ENCODE measurements around the gene TPST1.
"Not testable (repeated sequence)": the region's sequence is repeated elsewhere in the genome, so short reads cannot be mapped to it uniquely, and the experiment has no call there.

TPST1 gene

GRCh38 chr7:66395128-66395571, 190.0 kb downstream of the TPST1 start:
- DNase-seq = not testable (repeated sequence)

GRCh38 chr7:66396052-66396451, 190.9 kb downstream of the TPST1 start:
- DNase-seq = not testable (repeated sequence)

GRCh38 chr7:66398841-66399240, 193.7 kb downstream of the TPST1 start:
- DNase-seq = not testable (repeated sequence)

DNA sequence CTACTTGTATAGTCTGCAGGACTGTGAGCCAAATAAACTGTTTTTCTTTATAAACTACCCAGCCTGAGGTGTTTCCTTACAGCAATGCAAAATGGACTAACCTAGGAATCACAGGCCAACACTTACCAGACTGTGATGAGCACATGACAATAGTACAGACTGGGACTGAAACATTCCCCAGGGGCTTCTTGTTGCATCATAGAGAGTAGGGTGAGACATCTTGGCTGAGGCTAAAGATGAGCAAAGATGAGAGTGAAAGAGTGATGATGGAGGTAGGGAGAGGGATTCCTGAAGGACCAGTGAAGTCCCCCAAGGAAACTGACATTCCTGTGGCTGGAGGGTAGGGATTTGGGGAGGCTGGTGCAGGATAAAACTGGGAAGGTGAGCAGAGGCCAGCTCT, 194.4 kb downstream of the TPST1 start:
- no peak for DNase-seq

DNA sequence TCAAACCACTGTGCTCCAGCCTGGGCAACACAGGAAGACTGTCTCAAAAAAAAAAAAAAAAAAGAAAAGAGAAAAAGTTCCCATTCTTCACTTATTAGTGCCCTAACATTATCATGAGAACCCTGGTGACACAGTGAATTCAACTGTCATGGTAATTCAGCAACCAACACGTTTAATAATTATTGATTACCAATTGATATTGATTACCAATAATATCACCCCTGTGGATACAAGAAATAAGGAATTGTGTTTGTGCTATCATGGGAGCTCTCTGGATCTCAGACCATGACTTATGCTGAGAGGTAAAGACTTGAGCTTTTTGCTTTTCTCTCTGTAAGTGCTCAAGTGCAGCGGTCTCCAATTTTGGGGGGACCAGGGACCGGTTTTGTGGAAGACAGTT, 195.3 kb downstream of the TPST1 start:
- no peak for DNase-seq

- DNase-seq = not testable (repeated sequence)
These were observed 196.0 kb downstream of the TPST1 start for GRCh38 chr7:66401126-66401525.

DNA sequence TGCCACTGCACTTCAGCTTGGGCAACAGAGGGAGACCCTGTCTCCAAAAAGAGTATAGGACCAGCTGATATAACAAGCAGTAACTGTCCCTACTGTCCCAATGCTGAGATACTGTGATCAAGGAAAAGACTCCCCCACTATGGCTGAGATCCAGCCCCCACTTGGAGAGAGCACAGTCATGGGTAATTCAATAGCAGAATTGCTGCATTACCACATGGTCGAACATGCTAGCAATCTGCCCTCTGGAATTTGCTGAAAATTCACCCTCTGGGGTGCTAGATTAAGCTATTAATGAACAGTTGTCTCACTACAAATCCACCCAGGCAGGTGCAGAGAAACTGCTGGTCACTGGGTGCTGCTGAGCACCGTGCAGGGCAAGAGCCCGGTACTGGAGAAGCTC, 196.8 kb downstream of the TPST1 start:
- DNase-seq = not testable (repeated sequence)

DNA sequence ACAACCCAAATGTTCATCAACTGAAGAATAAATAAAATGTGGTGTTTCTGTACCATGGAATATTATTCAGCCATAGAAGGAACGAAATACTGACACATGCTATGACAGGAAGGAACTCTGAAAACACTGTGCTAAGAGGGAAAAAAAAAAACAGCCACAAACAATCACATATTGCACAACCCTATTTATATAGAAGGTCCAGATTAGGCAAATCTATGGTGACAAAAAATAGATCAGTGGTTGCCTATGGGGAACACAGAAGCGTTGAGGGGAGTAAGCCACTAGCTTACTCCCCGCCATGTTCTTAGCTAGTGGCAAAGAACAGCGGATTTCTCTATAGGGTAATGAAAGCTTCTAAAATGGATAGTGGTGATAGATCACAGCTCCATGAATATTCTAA, 198.4 kb downstream of the TPST1 start:
- DNase-seq = no peak

GRCh38 chr7:66409493-66409892, 204.4 kb downstream of the TPST1 start:
- DNase-seq = no peak
